MM.1S (cell line): ENCODE measurements around the gene EVL.

Experiments used
- DNase-seq: peaks from one replicate; pipeline ENCODE4 v3.0.0-alpha.2; 2015
- H2AFZ ChIP-seq: fragments of 300-600 bp; sonication (generic); 2 replicates; pipeline ENCODE4 v1.6.0; 2016; ENCODE audit warnings: antibody characterized with exemption, low read length
- H3F3A ChIP-seq: fragments of 300-600 bp; sonication (generic); 2 replicates; pipeline ENCODE4 v1.6.1; 2016; ENCODE audit warnings: mild to moderate bottlenecking, antibody characterized with exemption, low read length, moderate library complexity, mixed read lengths; ENCODE audit not compliant: insufficient read depth
- H3K27ac ChIP-seq: fragments of 300-600 bp; sonication (generic); 2 replicates; pipeline ENCODE4 v1.5.1; 2016; ENCODE audit warnings: mild to moderate bottlenecking, low read length
- H3K27me3 ChIP-seq: fragments of 300-600 bp; sonication (generic); replicated peaks from 2 replicates; pipeline ENCODE4 v1.6.0; 2016; ENCODE audit warnings: low read length; ENCODE audit not compliant: insufficient read depth
- H3K36me3 ChIP-seq: fragments of 300-600 bp; sonication (generic); replicated peaks from 2 replicates; pipeline ENCODE4 v1.6.1; 2016; ENCODE audit warnings: mild to moderate bottlenecking, low read length, mixed read lengths; ENCODE audit not compliant: insufficient read depth
- H3K4me1 ChIP-seq: fragments of 300-600 bp; sonication (generic); 2 replicates; pipeline ENCODE4 v1.6.1; 2016; ENCODE audit warnings: low read length, mixed read lengths
- H3K4me2 ChIP-seq: fragments of 300-600 bp; sonication (generic); 2 replicates; pipeline ENCODE4 v1.6.0; 2016; ENCODE audit warnings: low read depth, low read length
- H3K4me3 ChIP-seq: fragments of 300-600 bp; sonication (generic); 2 replicates; pipeline ENCODE4 v1.5.1; 2016; ENCODE audit warnings: low read length, mixed read lengths
- H3K79me2 ChIP-seq: fragments of 300-600 bp; sonication (generic); 2 replicates; pipeline ENCODE4 v1.6.1; 2016; ENCODE audit warnings: mixed run types, low read length, mixed read lengths
- H3K9ac ChIP-seq: fragments of 300-600 bp; sonication (generic); 2 replicates; pipeline ENCODE4 v1.6.1; 2016; ENCODE audit warnings: low read length, mixed read lengths
- H3K9me2 ChIP-seq: fragments of 300-600 bp; sonication (generic); replicated peaks from 2 replicates; pipeline ENCODE4 v1.6.1; 2016; ENCODE audit warnings: mild to moderate bottlenecking, low read length, mixed read lengths; ENCODE audit not compliant: insufficient read depth
- H3K9me3 ChIP-seq: fragments of 300-600 bp; sonication (generic); replicated peaks from 2 replicates; pipeline ENCODE4 v1.6.1; 2016; ENCODE audit warnings: mild to moderate bottlenecking, low read length, mixed read lengths; ENCODE audit not compliant: insufficient read depth
- H4K20me1 ChIP-seq: fragments of 300-600 bp; sonication (generic); 2 replicates; pipeline ENCODE4 v1.6.1; 2016; ENCODE audit warnings: mild to moderate bottlenecking, low read length, moderate library complexity, mixed read lengths; ENCODE audit not compliant: insufficient read depth
- EZH2 ChIP-seq: fragments of 300-600 bp; sonication (generic); optimal IDR thresholded peaks from 2 replicates; pipeline ENCODE3; 2017; ENCODE audit warnings: low read depth, mild to moderate bottlenecking, antibody characterized with exemption, low read length, mixed read lengths
- EZH2phosphoT487 ChIP-seq: fragments of 300-600 bp; sonication (generic); IDR thresholded peaks from 2 replicates; pipeline ENCODE4 v1.6.1; 2018; ENCODE audit warnings: antibody characterized with exemption, low read length
- TF ChIP-seq, protein P1 (sequence below): fragments of 300-600 bp; sonication (generic); IDR thresholded peaks from 2 replicates; pipeline ENCODE4 v1.5.1; 2016; ENCODE audit warnings: antibody characterized with exemption, low read length, mixed read lengths

Gene EVL

DNA sequence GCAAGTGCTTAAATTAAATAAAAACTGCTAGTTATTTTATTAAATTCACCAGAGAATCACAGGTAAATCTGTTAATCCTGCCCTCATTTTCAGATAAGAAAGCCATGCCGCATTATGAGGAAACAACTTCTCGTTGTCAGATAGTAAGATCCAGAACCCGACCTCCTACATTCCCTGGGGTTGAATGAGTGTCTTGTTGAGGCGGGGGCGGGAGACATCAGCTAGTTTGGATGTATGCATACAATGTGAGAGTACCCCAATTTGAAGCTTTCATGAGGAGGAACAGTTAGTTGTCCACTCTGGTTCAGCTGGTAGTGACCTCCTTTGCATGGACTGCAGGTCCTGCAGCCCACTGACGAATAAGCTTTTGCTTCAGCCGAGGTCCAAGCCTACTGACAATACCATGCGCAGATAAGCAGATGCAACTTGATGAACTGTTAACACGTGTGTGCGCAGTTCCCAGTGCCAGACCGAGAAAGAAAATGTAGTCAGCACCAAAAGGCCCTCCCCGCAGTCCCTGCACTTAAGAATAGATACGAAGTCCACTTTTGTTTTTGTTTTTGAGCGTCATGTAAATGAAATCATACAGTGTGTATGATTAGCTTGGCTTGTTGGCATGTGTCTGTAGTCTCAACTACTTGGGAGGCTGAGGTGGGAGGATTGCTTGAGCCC lies 34.9 kb downstream of the EVL start:
- no peaks in the 10 kb centered on the region for H3F3A ChIP-seq
- no peaks in the 10 kb centered on the region for H3K4me1 ChIP-seq
- no peak overlapping the region for H2AFZ ChIP-seq
- H3K9me3 ChIP-seq, result no peaks in the 10 kb centered on the region
- no peak overlapping the region for H3K4me2 ChIP-seq
- no peak overlapping the region for H3K9ac ChIP-seq
- H3K36me3 ChIP-seq, result no peaks in the 10 kb centered on the region
- no peaks in the 10 kb centered on the region for H3K79me2 ChIP-seq
- TF ChIP-seq EZH2, result no peak
- TF ChIP-seq, protein P1, sequence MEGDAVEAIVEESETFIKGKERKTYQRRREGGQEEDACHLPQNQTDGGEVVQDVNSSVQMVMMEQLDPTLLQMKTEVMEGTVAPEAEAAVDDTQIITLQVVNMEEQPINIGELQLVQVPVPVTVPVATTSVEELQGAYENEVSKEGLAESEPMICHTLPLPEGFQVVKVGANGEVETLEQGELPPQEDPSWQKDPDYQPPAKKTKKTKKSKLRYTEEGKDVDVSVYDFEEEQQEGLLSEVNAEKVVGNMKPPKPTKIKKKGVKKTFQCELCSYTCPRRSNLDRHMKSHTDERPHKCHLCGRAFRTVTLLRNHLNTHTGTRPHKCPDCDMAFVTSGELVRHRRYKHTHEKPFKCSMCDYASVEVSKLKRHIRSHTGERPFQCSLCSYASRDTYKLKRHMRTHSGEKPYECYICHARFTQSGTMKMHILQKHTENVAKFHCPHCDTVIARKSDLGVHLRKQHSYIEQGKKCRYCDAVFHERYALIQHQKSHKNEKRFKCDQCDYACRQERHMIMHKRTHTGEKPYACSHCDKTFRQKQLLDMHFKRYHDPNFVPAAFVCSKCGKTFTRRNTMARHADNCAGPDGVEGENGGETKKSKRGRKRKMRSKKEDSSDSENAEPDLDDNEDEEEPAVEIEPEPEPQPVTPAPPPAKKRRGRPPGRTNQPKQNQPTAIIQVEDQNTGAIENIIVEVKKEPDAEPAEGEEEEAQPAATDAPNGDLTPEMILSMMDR, result no peak
- no peak for TF ChIP-seq EZH2phosphoT487
- H3K27ac ChIP-seq, result no peak overlapping the region
- no peak overlapping the region for H3K4me3 ChIP-seq
- no peaks in the 10 kb centered on the region for H3K9me2 ChIP-seq
- DNase-seq, result no peak
- H3K27me3 ChIP-seq, result no peaks in the 10 kb centered on the region
- no peaks in the 10 kb centered on the region for H4K20me1 ChIP-seq

DNA sequence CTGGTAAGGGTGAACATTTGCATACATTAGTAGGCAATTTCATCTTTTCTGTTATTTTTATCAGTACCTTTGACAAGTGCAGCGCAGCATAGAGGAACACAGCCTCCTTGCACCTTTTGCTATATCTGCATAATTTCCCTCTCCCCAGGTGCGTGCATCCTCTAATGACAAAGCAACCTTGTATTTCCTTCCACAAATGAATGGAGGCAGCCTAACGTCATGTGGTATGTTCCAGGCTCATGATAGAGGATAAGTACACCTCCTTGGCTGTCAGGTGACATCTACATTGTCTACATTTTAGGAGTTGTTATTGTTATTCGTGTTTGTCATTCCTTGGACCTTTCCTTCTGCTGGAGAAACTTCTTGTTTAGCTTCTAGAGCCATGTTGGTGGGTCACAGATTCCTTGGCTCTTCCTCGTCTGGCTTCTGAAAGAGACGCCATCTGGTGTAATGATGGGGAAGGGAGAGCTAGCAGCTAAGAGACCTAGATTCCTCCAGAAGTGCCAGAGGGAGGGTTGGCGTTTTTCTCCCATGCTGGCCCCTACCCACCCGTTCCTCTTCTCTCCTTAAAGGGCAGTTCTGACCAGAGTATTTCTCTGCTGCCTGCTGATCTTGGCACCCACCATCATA lies 37.0 kb downstream of the EVL start:
- Histone ChIP-seq H3K9me2 (no peaks in the 10 kb centered on the region), H3K27me3 (no peaks in the 10 kb centered on the region), H3F3A (no peaks in the 10 kb centered on the region), H4K20me1 (no peaks in the 10 kb centered on the region), H3K79me2 (no peaks in the 10 kb centered on the region), H2AFZ (no peak overlapping the region), H3K9me3 (no peaks in the 10 kb centered on the region), H3K4me2 (no peak overlapping the region), H3K4me3 (no peak overlapping the region), H3K9ac (no peak overlapping the region), H3K27ac (no peak overlapping the region), H3K36me3 (no peaks in the 10 kb centered on the region), H3K4me1 (no peaks in the 10 kb centered on the region)
- no peak for TF ChIP-seq EZH2phosphoT487
- TF ChIP-seq, protein P1, result no peak
- TF ChIP-seq EZH2, result no peak
- DNase-seq, result no peak

DNA sequence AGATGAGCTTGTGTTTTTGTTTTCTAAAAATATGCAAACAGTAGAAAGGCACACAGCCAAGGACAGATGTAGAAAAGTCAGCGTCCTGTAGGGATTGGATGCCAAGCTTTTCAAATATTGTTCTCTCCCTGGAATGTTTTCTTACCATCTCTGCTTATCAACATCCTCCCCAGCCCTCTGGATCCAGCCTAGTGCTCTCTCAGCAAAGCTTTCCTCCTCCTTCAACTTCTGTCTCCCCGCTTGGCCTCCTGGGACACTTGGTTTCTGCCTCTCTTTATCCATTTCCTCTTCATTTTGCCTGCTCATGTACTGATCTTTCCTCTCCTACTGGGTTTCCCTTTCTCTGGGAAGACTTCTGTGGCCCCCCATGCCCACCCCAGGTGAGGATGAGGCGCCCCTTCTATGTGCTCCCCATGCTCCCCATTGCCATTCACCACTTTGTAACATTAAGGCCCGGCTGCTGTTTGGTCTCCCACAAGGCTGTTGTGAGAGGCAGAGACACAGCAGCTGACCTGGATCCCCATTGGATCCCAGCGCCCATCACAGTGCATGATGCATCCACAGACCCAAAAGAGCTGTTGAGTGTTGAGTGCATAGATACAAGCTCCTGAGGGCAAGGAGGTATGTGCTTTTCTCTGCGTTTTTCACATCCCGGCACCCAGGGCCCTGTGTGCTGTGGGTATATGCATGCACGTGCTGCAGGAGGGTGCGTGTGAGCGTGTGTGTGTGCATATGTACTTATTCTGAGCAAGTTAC lies 38.2 kb downstream of the EVL start:
- Histone ChIP-seq H3K79me2 (no peaks in the 10 kb centered on the region), H3K27ac (no peak overlapping the region), H3K9me3 (no peaks in the 10 kb centered on the region), H3F3A (no peaks in the 10 kb centered on the region), H3K4me2 (no peak overlapping the region), H3K9me2 (no peaks in the 10 kb centered on the region), H3K4me1 (no peaks in the 10 kb centered on the region), H3K27me3 (no peaks in the 10 kb centered on the region), H3K9ac (no peak overlapping the region), H3K4me3 (no peak overlapping the region), H4K20me1 (no peaks in the 10 kb centered on the region), H2AFZ (no peak overlapping the region), H3K36me3 (no peaks in the 10 kb centered on the region)
- TF ChIP-seq, protein P1, result no peak
- no peak for TF ChIP-seq EZH2
- TF ChIP-seq EZH2phosphoT487, result no peak
- no peak for DNase-seq
